MCF 10A (cell line): Measurements from ENCODE around the gene ZNF480. TPM values are rescaled to one million over a fixed set of nuclear protein-coding genes. Genes with fewer than 3 reads are reported as not detected.

ENCODE experiments used
- BruUV-seq: library from RNA; stranded (reverse); fragments of 400-500 nt; replicated peaks from 2 replicates; lab custom pipeline; 2021; lab: Mats Ljungman, UMichigan
- CTCF ChIA-PET: fragments of 300-600 bp; sonication (Branson Sonifier 250); formaldehyde crosslinking; extraction: SDS; loops from one replicate; lab custom pipeline; 2021; ENCODE audit warnings: antibody characterized with exemption, inconsistent platforms; lab: Yijun Ruan, JAX
- POLR2A ChIA-PET: fragments of 300-600, 350-650 bp; sonication (Branson Sonifier 250); formaldehyde crosslinking; extraction: SDS; loops from one replicate; lab custom pipeline; 2020; ENCODE audit warnings: antibody characterized with exemption, inconsistent platforms; lab: Yijun Ruan, JAX
- DNase-seq: peaks from one replicate; pipeline ENCODE4 v3.0.0-alpha.2; 2018; ENCODE audit not compliant: unreplicated experiment
- H3K27ac Mint-ChIP-seq: one replicate; pipeline ENCODE4 v1.8.0; 2022; ENCODE audit warnings: mild to moderate bottlenecking, low read depth, mixed read lengths; ENCODE audit not compliant: unreplicated experiment
- H3K27me3 Mint-ChIP-seq: one replicate; pipeline ENCODE4 v1.8.0; 2022; ENCODE audit warnings: mixed read lengths; ENCODE audit not compliant: insufficient read depth, unreplicated experiment
- H3K36me3 Mint-ChIP-seq: one replicate; pipeline ENCODE4 v1.8.0; 2022; ENCODE audit warnings: mild to moderate bottlenecking, moderate library complexity, mixed read lengths; ENCODE audit not compliant: insufficient read depth, unreplicated experiment
- H3K4me1 Mint-ChIP-seq: one replicate; pipeline ENCODE4 v1.8.0; 2022; ENCODE audit warnings: mixed read lengths; ENCODE audit not compliant: insufficient read depth, unreplicated experiment
- H3K4me3 Mint-ChIP-seq: one replicate; pipeline ENCODE4 v1.8.0; 2022; ENCODE audit warnings: mild to moderate bottlenecking, moderate library complexity, mixed read lengths; ENCODE audit not compliant: unreplicated experiment
- H3K9me3 Mint-ChIP-seq: one replicate; pipeline ENCODE4 v1.8.0; 2022; ENCODE audit warnings: mixed read lengths; ENCODE audit not compliant: unreplicated experiment
- intact Hi-C: fragments of 100-400 bp; cut with micrococcal nuclease; formaldehyde crosslinking; loops from 2 replicates; pipeline ENCODE4 v1.14.1; 2022
- total RNA-seq: library from RNA; stranded (reverse); gene quantifications from 2 replicates; pipeline ENCODE4 v1.2.3, GENCODE V29; 2022
- TF ChIP-seq, protein P1 (sequence below): fragments of 200-600 bp; IDR thresholded peaks from one replicate; pipeline ENCODE4 v1.8.0; 2022; ENCODE audit warnings: antibody characterized with exemption, mild to moderate bottlenecking; ENCODE audit not compliant: unreplicated experiment

Gene ZNF480
- total RNA-seq, 1 experiment from 2014 or later: 13.1 TPM

DNA sequence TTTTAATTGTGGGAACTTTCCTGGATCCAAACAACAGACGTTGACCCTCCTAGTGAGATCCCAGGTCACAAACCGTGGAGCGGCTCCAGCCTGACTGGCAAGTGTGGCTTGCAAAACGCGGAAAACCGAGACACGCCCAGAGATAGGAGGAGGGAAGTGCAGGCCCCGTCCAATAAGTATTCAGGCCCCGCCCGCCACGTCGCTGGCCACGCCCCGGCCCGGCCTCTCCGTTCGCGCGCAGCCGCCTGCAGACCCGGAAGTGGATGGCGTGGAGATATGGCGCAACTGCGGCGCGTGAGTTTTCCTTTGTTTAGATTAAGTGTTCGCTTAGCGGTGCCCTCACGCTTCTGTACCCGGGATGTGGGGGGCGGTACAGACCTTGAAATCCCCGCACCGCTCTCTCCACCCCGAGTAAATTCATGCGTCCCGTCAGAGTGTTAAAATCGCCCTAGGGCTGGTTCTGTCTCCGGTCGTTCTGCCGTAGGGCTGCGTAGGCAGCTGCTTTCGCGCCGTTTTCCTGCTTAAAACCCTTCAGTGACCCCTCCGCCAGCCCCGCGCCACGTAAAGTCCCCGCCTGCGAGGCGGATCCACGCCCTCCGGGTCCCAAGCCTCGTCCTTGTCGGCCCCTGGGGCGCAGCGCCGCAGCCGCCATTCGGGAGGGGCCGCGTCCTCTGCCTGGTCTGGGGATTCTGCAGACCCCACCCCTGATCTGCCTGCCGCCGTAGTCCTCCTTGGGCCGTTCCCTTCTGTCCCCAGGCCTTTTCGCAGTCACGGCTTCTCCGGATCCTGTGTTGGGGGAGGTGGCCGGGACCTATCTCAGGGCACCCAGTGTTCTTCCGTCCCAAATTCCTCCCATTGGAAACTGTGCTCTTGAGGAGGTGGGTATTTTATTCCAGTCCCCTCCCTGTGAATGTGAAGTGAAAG lies 27.4 kb upstream of the ZNF480 start, which contains the start of gene ZNF766:
Gene ZNF766, plus strand, starts transcription at position 250 of the 924 bp plus-strand sequence. Its CDS starts 27 bp downstream, at position 277.
- H3K4me3 Mint-ChIP-seq: peak within 1 kb of the TSS; percentile 83
- TF ChIP-seq, protein P1, sequence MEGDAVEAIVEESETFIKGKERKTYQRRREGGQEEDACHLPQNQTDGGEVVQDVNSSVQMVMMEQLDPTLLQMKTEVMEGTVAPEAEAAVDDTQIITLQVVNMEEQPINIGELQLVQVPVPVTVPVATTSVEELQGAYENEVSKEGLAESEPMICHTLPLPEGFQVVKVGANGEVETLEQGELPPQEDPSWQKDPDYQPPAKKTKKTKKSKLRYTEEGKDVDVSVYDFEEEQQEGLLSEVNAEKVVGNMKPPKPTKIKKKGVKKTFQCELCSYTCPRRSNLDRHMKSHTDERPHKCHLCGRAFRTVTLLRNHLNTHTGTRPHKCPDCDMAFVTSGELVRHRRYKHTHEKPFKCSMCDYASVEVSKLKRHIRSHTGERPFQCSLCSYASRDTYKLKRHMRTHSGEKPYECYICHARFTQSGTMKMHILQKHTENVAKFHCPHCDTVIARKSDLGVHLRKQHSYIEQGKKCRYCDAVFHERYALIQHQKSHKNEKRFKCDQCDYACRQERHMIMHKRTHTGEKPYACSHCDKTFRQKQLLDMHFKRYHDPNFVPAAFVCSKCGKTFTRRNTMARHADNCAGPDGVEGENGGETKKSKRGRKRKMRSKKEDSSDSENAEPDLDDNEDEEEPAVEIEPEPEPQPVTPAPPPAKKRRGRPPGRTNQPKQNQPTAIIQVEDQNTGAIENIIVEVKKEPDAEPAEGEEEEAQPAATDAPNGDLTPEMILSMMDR: no peak
- POLR2A ChIA-PET: interaction anchor here (0.6 to 1.2 kb wide), 8 partner anchors 22 to 1846 kb away, joined by 3 to 4 read pairs (median 3); partner anchors contain the start of genes PPP2R1A, PRPF31, TFPT and ZNF615
- peak within 1 kb of the TSS; percentile 92 for H3K27ac Mint-ChIP-seq
- BruUV-seq: TSS peak; percentile 82
- H3K9me3 Mint-ChIP-seq: peaks cover 24% of the 10 kb centered on the region
- peaks cover 6% of the 10 kb centered on the region for H3K36me3 Mint-ChIP-seq
- intact Hi-C loops: no loop called here
- DNase-seq: peak; percentile 94
- CTCF ChIA-PET: interaction anchor here (1.1 kb wide), 2 partner anchors 23 to 477 kb away, joined by 3 to 4 read pairs; no protein-coding TSS in a partner anchor
- no peaks in the 10 kb centered on the region for H3K27me3 Mint-ChIP-seq
- peaks cover 10% of the 10 kb centered on the region for H3K4me1 Mint-ChIP-seq

DNA sequence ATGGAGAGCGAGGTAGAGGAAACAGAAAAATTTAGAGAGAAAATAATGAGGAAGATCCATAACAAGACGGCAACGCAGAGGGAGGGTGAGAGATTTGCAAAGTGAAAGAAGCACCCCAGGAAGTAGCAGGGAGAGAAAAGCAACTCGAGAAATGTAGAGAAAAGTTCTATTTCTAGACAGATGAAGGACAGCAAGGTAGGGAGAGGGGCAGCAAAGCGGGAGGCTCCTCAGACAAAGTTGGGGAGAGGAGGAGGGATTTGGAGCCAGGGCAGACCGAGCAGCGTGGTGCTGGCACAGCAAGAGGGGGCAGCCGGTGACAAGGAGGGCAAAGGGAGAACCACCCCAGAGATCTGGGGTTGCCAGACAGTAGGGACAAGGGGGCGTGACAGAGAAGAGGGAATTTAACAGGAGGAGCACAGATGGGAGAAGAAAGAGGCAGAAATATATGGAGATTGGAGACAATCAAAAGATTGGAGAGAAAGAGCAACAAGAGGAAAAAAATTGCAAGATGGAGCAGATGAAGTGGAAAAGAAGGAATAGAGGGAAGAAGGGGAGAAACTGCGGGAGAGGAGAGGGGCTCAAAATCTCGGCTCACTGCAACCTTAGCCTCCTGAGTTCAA lies 26.6 kb upstream of the ZNF480 start:
- DNase-seq: no peak
- Mint-ChIP-seq H3K36me3 (peaks cover 6% of the 10 kb centered on the region), H3K9me3 (peaks cover 25% of the 10 kb centered on the region), H3K27me3 (no peaks in the 10 kb centered on the region), H3K4me1 (peaks cover 10% of the 10 kb centered on the region), H3K4me3 (peak overlapping the region; percentile 83), H3K27ac (peak overlapping the region; percentile 92)
- BruUV-seq: no TSS peak
- POLR2A ChIA-PET: no interaction called here
- TF ChIP-seq, protein P1: no peak
- intact Hi-C loops: no loop called here
- CTCF ChIA-PET: no interaction called here

DNA sequence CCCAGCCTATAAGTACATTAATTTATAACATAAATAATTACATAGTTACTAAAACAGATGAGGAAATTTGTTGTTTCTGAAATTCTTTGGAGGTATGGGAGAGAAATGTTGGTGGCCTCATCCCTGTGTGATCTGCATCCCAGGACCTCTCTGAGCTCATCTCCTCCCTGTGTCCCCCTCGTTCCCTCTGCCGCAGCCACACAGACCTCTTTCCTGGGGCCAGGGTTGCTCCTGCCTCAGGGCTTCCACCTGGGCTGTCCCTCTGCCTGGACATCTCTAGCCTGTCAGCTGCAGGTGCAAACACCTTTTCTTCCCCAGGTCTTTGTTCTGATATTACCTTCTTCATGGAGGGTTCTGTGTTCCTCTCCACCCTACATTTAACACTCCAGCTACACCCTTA lies 23.7 kb upstream of the ZNF480 start:
- Mint-ChIP-seq H3K27me3 (no peaks in the 10 kb centered on the region), H3K9me3 (peaks cover 32% of the 10 kb centered on the region), H3K36me3 (peaks cover 27% of the 10 kb centered on the region), H3K27ac (no peak overlapping the region), H3K4me3 (no peak overlapping the region), H3K4me1 (peaks cover 10% of the 10 kb centered on the region)
- TF ChIP-seq, protein P1: no peak
- DNase-seq: no peak
- no TSS peak for BruUV-seq
- ChIA-PET CTCF (interaction anchor here (0.7 kb wide), 1 partner anchor 21 kb away, joined by 7 read pairs; no protein-coding TSS in a partner anchor), POLR2A (interaction anchor here (0.7 kb wide), 1 partner anchor 397 kb away, joined by 3 read pairs; no protein-coding TSS in a partner anchor)
- intact Hi-C loops: no loop called here

DNA sequence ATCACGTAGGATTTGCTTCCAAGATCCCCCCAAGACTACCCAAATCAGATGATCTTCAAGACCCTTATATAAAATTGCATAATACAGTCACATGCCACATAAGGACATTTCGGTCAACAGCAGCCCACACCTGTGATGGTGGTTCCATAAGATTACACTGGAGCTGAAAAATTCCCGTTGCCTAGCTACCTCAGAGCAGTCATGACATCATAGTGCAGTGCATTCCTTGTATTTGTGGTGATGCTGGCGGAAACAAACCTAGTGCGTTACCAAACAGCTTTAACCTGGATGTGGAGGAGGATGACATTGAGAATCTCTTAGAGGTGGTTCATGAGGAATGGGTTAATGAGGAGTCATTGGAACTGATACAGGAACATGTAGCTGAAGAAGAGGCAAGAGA lies 22.8 kb upstream of the ZNF480 start:
- BruUV-seq: no TSS peak
- H3K27ac Mint-ChIP-seq: no peak overlapping the region

More for the DNA sequence above, 22.8 kb upstream of the ZNF480 start:
- ChIA-PET POLR2A (interaction anchor here (0.6 kb wide), 1 partner anchor 289 kb away, joined by 3 read pairs; no protein-coding TSS in a partner anchor), CTCF (no interaction called here)
- Mint-ChIP-seq H3K27me3 (no peaks in the 10 kb centered on the region), H3K4me1 (peaks cover 10% of the 10 kb centered on the region), H3K9me3 (peaks cover 38% of the 10 kb centered on the region), H3K36me3 (peaks cover 36% of the 10 kb centered on the region), H3K4me3 (no peak overlapping the region)
- intact Hi-C loops: no loop called here
- TF ChIP-seq, protein P1: no peak
- DNase-seq: no peak
